HG03196 (cell line): ENCODE results near the gene MORN4.
"Not testable (repeated sequence)": the region's sequence is repeated elsewhere in the genome, so short reads cannot be mapped to it uniquely, and the experiment has no call there.

Source experiments
- ATAC-seq: cut with Tn5 transposase; IDR thresholded peaks from one replicate; pipeline ENCODE4 v1.9.1; 2021; ENCODE audit not compliant: unreplicated experiment

The MORN4 gene

DNA sequence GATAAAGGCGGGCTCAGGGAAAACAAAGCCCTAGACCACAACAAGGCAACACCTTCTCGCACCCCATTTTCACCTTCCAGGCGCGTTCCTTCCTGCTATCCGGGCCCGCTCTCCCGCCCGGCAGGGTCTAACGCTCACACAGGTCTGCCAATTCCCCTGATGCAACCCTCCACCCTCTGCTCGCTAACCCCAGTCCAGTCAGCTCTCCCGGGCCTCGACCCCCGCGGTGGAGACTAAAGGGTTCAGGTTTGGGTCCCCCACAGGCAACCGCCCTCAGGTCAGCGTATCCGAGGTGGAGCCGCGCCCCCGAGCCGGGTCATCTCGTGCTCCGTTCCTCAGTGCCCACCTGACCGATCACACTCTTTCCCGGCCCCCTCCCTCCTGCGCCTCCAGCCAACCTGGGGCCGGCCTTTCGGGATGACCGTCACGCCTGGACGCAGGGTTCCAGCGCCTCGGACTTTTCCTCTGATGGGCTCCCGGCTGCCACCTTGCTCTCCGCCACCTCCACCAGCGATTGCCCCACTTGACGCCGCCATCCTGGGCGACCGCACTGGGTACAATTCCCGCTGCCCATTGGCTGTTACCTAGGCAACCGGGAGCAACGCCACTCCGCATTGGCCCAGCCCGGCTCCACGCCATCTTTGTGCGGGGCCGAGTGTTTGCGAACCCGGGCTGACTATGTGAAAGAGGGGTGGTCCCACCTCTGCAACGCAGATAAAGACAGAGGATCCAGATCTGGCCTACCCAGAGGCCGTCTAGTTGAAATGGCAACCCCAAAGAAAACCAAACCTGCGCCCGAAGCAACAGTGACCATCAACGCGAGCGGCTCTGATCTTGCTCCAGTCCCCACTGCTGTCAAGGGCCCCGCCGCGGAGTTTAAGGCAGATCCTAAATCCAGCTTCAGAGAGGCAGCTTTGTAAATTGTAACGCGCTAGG lies at the start of gene MORN4:
MORN4 (minus strand) TSS at position 552 of the 936 bp plus-strand sequence. CDS start 13,847 bp downstream, outside the sequence.
- peak; percentile 96 for ATAC-seq

DNA sequence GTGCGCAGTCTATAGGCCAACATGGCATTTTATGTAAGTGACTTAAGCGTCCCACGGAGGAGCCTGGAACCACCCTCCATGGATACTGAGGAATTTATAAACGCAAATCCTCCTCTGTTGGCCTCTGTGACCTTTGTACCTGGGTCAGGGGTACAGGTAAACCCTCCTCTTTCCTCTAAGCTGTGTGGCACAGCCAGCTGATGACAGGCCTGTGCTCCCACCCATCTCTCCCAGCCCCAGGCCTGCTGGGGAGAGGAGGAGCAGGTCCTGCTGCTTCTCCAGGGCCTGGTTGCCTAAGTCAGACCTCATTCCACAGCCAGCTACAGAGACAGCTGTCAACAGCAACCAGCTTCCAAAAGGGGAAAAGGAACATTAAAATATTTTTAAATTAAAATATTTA lies 48.7 kb upstream of the MORN4 start:
- no peak for ATAC-seq

DNA sequence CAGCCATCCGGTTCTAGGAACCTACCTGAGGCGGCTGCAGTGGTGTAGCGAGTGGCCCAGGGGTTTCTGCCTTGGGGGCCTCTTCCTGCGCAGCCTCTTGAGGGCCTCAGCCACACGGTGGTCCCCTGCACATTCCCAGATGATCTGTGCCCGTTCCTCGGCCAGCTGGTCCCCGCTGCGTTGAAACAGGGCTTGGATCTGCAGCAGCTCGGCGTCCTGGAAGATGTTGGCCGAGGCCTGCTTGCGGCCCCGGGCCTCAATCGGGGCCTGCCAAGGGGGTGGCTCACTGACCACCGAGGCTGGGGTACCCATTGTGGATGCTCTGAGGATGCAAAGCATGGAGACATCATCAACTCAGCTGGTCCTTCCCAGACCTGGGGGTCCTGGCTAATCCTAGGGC lies 46.3 kb upstream of the MORN4 start:
- ATAC-seq: no peak

DNA sequence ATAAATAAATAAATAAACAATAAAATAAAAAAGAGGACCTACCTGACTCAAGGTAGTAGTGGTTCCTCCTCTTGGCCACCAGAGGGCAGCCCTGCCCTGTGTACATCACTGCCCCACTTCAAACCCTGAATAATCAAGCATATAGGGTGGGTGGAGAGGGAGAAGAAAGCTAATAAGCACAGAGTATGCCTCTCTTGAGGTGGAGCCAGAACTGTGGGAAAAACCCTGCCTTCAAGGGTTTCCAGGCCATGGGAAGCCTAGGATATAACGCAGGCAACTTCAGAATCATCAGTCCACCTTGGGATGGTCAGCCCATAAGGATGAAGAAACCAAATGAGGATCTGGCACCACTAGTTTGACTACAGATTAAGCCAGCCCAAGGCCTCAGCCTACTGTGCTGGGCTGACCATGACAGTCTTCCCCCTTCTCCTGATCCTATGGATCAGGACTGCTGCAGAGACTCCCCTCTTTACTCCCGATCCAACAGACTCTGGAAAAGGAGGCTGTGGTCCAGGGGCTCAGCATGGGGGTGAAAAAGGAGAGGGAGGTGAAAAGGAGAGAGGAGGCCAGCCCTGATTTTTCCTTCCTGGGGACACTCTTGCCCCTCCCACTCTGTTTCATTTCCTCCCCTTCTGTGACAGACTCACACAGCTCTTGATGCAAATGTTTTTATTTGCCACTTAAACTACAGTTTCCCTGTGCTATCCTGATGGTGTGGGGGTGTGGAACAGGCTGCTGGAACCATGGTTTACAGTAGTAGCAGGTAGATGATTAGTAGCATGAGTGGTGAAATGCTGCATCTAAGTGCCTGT lies 43.7 kb upstream of the MORN4 start:
- no peak for ATAC-seq

DNA sequence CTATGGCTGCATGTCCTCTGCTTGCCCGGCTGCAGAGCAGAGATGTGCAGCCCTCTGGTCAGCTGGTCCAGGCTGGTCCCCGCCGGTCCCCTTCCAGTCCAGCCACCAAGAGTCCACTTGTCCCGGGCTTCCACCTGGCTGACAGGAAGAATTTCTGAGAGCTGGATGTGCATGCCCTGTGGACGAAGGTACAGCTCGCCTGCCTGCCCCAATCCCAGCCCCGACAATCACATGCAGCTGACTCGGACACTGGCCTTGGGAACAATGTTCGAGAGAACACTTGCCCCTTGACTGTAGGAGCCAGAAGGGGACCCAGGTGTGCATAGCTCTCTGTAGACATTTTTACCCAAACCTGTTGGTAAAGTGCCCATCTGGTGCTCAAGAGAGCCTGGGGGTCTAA lies 41.9 kb upstream of the MORN4 start:
- ATAC-seq: no peak

DNA sequence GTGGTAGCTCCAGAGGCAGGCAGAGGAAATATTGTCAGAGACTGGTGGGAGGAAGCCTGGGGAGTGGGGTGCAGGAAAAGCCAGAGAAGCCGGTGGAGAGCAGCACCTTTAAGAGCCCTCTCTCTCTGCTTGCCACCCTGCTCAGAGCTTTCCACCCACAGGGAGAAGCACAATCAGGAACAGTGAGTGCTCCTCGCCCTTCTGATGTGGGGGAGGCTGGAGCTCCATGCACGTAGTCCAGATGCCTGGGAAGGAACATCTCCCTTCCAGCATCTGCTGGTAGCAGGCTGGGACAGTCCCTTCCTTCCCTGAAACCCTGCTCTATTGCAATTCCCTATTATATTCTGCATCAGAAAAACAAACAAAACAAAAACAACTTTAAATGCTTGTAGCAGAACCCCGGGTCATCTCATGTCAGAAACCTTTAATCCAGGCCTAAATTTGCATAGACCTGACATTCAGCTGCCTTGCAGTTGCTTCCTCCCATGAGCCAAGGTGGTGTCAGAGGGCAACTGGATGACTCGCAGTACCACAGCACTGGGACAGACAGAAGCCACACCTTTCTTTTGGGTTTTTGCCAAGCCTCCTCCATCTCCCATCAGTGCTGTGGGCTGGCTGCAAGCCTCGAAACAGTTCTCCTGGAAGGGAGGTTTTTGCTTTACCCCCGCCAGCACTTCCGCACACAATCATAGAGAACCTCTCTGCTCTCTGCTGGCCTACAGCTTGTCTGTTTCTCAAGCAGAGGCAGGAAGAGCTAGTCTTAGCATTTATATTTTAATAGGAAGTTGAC lies 40.6 kb upstream of the MORN4 start:
- ATAC-seq: no peak

DNA sequence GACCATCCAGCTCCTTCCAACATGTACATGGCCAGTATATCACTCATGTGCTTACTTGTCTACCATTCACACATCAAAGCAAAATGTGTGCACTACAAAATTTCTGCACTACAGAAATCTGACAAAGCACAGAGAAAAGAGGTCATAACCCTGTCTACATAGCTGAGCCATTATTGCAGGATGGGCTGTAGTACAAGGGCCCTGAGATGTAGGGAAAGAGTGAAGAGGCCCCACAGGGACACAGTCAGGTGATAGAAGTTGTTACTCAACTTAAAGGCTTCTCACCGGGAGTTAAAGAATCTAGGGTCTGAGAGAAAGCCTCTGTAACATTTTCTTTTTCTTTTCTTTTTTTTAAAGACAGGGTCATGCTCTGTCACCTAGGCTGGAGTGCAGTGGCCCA lies 36.3 kb upstream of the MORN4 start:
- ATAC-seq: no peak

DNA sequence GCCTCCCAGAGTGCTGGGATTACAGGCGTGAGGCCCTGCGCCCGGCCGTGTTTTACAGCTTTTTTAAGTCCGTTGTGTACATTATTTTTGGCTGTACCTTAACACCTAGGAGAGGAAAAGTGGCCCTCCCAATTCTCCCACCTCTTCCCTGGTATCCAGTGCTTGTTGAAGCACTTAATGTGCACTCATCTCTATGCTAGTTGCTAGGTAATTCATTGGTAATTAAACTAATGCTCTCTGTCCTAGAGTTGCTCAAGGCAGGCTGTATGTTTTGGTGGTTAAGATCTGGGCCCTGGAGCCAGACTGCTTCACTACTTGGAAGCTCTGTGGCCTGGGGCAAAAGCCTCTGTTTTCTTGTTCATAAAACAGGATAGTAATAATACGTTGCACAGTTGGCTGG lies 34.2 kb upstream of the MORN4 start:
- ATAC-seq: no peak

DNA sequence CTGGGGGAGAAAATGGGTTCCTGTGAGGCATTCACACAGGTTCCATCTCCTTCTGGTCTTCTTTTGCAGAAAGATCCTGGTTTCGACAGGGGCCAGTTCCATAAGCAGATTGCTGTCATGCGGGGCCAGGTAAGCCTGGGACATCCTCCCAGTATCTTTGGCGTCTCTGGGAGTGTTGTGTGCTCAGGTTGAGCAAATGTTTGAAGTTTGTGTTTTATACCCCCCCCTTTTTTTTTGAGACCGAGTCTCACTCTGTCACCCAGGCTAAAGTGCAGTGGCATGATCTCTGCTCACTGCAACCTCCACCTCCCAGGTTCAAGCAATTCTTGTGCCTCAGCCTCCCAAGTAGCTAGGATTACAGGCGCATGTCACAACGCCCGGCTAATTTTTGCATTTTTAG lies 33.7 kb upstream of the MORN4 start:
- no peak for ATAC-seq

DNA sequence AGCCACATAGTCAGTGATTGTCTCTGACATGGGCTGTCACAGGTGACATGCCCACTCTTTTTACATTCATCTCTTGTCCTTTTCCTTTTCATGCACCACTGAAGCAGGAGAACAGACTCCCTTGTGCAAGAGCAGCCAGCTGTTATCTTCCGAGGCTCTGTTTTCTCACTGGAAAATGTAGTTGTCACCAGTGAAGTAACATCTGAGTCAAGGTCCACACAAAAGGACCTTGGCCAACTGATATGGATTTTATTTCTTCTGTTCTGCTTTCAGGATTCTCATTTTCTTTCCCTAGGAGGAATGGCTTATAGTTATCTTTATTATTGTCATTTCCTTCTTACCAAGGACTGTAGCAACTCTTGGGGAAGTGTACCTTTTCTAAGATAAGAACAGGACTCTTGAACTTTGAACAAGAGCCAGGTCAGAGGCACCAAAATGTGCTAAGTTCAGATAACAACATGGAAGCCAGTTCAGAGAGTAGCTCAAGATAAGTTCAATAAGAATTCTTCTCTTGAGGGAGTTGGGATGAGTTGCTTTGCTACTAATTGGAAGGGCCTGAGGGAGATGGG lies 31.1 kb upstream of the MORN4 start:
- ATAC-seq: no peak

DNA sequence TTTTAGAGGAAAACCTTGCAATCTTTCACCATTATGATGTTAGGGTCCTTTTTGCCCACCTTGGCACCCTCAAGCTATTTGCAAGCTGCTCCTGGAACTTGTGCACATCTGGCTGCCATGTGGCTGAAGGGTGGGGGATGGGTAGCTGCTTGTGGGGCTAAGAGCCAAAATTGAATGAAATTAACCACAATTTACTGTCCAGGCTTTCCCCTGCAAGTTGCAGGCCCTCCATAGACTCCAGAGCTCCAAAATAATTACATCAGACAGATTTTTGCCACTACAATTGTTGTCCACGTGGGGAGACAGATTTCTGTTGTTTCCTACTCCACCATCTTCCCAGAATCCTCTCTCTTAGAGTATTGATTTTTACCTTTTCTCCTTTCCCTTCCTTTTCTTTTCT lies 26.3 kb upstream of the MORN4 start:
- no peak for ATAC-seq

DNA sequence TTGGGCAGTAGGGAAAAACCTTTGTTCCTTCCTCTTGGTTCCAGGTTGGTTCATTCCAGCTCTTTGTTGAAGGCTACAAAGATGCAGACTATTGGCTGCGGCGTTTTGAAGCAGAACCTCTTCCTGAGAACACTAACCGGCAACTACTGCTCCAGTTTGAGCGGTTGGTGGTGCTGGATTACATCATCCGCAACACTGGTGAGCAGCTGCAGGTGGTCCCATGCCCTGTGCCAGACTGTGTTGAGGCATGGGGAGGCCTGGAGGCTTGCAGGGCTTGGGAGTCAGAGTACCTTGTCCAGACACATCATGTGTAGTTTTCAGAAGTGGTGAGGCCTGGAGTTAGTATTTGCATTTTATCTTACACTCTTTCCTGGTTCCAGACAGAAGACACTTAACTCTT lies 23.5 kb upstream of the MORN4 start:
- no peak for ATAC-seq

DNA sequence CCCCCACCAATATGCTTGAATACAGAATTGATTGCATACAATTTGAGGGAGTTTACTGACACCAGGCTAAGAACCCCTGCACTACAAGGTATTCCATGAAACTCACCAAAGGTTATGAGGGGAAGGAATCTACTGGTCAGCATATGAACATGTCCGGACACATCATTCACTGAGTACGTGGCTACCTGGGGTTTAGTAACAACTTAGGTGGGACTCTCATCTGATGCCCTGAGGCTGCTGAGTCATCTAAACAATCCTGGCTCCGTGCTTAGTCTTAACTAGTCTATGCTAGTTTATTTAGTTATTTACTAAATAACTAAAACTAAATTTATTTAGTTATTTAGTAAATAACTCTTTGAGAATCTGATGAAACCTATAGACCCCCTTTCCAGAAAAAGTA lies 18.5 kb upstream of the MORN4 start:
- no peak for ATAC-seq

DNA sequence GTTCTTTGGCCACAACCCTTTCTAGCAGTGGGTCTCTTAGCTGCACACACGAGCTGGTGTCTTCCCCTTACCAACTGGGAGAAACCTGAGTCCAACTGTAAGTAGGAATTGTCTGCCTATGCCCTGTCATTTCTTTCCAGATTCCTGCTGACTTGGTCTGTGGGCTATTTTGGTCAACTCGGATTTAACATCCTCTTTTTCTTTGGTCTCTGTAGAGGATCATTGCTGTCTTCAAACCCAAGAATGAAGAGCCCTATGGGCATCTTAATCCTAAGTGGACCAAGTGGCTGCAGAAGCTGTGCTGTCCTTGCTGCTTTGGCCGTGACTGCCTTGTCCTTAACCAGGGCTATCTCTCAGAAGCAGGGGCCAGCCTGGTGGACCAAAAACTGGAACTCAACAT lies 17.4 kb upstream of the MORN4 start:
- ATAC-seq: no peak

DNA sequence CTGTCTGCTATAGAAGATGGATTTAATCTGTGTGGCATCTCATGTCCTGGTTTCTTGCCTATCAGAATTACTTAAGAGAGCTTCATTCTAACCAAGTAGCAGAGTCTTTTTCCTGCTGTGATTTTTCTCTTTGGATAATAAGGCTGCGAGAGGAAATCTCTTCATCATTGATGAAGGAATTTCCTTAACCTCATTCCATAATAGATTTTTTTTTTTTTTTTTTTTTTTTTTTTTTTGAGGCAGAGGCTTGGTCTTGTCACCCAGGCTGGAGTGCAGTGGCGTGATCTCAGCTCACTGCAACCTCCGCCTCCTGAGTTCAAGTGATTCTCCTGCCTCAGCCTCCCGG lies 16.1 kb upstream of the MORN4 start:
- ATAC-seq: not testable (repeated sequence)

DNA sequence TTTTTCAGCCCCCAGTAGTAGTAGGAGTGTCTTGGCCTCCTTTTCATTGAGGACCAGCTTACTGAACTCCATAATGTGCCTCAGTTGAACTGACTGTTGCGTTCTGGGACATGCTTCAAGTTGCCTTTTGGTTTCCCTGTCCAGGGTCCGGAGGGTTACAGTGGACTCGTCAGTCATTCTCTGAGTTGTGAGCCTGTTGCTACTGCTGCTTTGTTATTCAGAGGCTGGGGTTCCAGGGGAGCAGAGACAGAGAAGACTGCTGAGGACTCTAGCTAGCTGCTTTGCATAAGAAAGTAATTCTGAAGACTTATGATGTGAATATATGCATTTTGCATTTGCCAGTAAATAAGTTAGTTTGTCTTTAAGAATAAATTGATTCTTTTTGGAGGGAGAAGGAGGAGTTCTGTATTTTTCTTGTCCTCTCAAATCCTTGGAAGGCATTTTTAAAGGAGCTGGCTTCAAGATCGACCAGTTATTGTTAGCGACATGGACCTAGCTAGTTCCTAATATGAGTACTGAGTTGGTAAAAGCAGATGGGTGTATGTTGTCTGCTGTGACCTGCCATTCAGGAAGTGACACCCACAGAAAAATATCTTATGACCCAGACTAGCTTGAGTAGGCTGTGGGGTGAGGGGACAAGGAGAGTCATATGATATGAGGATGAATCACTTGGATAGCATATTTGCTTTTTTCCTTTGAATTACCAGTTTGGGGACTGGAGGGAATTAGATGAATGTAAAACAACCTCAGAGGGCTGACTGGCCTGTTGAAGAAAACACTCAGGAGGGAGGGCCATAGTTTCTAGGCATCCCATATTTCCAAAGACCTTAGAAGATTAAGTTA lies 15.5 kb upstream of the MORN4 start:
- ATAC-seq: peak; percentile 60

DNA sequence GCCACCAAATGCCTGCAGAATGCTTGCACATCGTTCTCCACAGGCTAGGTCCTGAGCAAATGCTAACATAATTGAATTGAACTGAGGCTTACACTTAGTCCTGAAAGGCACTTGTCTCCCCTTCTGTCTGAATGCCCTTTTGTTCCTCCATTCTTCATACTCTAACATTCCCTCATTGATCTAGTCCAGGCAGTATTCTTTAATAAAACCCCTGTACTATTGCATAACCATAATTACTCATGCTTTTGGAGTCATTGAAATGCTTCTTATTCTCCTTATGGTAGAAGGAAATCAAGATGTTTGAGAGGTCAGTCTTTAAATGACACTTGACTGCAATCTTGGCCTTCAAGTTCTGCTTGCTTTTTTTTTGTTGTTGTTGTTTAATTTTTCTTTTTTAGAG lies 14.3 kb upstream of the MORN4 start:
- ATAC-seq: no peak

DNA sequence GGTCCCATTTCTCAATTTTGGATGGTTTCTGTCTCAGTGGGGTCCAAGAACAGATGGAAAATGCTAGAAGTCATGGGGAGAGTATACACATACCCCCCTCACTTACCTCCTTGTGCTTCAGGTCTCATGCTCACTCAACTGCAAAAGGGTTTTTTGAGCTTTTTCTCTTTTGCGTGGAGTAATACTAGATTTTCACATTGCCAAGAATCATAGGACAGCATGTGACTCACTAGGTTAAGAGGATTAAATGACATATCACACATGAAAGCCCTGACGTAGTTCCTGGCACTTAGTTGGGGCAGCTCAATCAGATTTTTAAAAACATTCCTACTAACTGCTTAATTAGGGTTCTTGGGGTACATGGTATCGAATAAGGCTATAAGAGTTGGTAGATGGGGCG lies 11.6 kb upstream of the MORN4 start:
- no peak for ATAC-seq

DNA sequence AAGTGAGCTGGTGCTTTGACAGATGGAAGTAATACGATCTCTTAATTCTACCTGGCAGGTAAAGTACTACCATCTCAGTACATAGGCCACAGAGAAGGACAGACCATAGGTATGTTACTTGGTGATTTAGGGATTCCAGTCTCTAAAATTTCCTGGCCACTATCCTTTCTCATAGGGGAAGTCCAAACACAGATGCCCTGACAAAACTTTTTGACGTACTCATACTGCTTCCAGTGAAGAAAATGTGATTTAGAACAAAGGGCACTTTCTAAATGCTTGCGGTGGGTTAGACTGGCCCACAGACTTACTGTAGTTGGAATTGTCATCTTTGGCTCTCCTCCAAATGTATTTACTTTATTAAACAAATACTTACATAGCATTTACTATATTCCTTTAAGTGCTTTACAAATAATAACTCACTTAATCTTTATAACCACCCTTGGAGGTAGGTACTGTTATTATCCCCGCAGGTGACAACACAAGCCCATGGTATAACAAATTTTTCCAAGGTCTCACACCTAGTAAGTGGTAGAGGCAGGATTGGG lies 10.2 kb upstream of the MORN4 start:
- ATAC-seq: no peak
